Lung (tissue), 12 donors: ENCODE data around the gene CFAP65. TPM values are rescaled to one million over a fixed set of nuclear protein-coding genes. Genes with fewer than 3 reads are reported as not detected.

Experiments
- ATAC-seq: fragments of 200-7000 bp; cut with Tn5 transposase; one replicate; pipeline ENCODE4 v1.9.1; 2020; ENCODE audit warnings: moderate number of reproducible peaks; ENCODE audit not compliant: insufficient read depth, low FRiP score
- DNase-seq, 3 donors: peaks; one replicate each; pipeline ENCODE4 v3.0.0-alpha.2; 2013 to 2017
- H3K27ac ChIP-seq, 2 donors: one replicate each; pipeline ENCODE4 v1.5.1; 2013; ENCODE audit warnings: mild to moderate bottlenecking in 2 of 2, moderate library complexity in 2 of 2, control low read depth in 1 of 2, inconsistent platforms in 1 of 2, low read depth in 1 of 2, low read length in 1 of 2
- H3K27me3 ChIP-seq, 3 donors: one replicate each; pipeline ENCODE4 v1.5.1; 2013; ENCODE audit warnings: low read length in 2 of 3; ENCODE audit not compliant: control insufficient read depth in 3 of 3, insufficient read depth in 3 of 3
- H3K36me3 ChIP-seq, 4 donors: one replicate each; pipeline ENCODE4 v1.5.1; 2013; ENCODE audit warnings: low read length in 4 of 4, mild to moderate bottlenecking in 1 of 4, moderate library complexity in 1 of 4; ENCODE audit not compliant: control insufficient read depth in 4 of 4, insufficient read depth in 4 of 4
- H3K4me1 ChIP-seq, 5 donors: one replicate each; pipeline ENCODE4 v1.5.1; 2013; ENCODE audit warnings: low read length in 5 of 5, mild to moderate bottlenecking in 2 of 5, moderate library complexity in 1 of 5; ENCODE audit not compliant: control insufficient read depth in 5 of 5, insufficient read depth in 5 of 5
- H3K4me3 ChIP-seq: one replicate; pipeline ENCODE4 v1.5.1; 2013; ENCODE audit warnings: mild to moderate bottlenecking, control low read depth, moderate library complexity
- H3K9ac ChIP-seq, 2 donors: one replicate each; pipeline ENCODE4 v1.5.1; 2013; ENCODE audit warnings: low read length in 2 of 2, control low read depth in 1 of 2; ENCODE audit not compliant: insufficient read depth in 1 of 2
- H3K9me3 ChIP-seq, 4 donors: one replicate each; pipeline ENCODE4 v1.5.1; 2013; ENCODE audit warnings: low read length in 3 of 4, mild to moderate bottlenecking in 1 of 4, moderate library complexity in 1 of 4; ENCODE audit not compliant: control insufficient read depth in 4 of 4, insufficient read depth in 3 of 4
- WGBS, 2 donors: extraction: QIAGEN DNeasy Blood & Tissue Kit; methylation state at CpG; one replicate each; pipeline ENCODE4 v1.1.7; 2013; 5-methylcytosine and 5-hydroxymethylcytosine counted together
- polyA plus RNA-seq, 2 donors: library from polyadenylated mRNA; stranded (reverse); fragments of 200-250 nt; gene quantifications; one replicate each; pipeline ENCODE4 v1.2.1, GENCODE V29; 2013
- total RNA-seq, 2 donors: library from RNA; depleted of rRNA in 1 of 2; stranded (reverse); fragments of >200 nt in 1 of 2; gene quantifications; one replicate each; pipeline ENCODE4 v1.2.1, GENCODE V29; 2014 to 2021
- TF ChIP-seq, protein P1 (sequence below): IDR thresholded peaks from 2 replicates; pipeline ENCODE4 v1.5.1; 2012; ENCODE audit warnings: mild to moderate bottlenecking; ENCODE audit errors: control extremely low read depth, extremely low read depth
- donor health status: control.
- donor health status: control.
- donor health status: Bipolar disorder and iron deficiency.
- donor health status: healthy.
- donor health status: DM: yes; HTN: yes; CAD: no.

Gene CFAP65
- total and polyA plus RNA-seq, 4 donors: 3.9 to 16.5 (median 8.1) TPM

GRCh38 chr2:218963601-218964000, 77.7 kb downstream of the CFAP65 start:
- no peaks in the 10 kb centered on the region for H3K36me3 ChIP-seq
- TF ChIP-seq, protein P1, sequence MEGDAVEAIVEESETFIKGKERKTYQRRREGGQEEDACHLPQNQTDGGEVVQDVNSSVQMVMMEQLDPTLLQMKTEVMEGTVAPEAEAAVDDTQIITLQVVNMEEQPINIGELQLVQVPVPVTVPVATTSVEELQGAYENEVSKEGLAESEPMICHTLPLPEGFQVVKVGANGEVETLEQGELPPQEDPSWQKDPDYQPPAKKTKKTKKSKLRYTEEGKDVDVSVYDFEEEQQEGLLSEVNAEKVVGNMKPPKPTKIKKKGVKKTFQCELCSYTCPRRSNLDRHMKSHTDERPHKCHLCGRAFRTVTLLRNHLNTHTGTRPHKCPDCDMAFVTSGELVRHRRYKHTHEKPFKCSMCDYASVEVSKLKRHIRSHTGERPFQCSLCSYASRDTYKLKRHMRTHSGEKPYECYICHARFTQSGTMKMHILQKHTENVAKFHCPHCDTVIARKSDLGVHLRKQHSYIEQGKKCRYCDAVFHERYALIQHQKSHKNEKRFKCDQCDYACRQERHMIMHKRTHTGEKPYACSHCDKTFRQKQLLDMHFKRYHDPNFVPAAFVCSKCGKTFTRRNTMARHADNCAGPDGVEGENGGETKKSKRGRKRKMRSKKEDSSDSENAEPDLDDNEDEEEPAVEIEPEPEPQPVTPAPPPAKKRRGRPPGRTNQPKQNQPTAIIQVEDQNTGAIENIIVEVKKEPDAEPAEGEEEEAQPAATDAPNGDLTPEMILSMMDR: no peak
- no peak for ATAC-seq
- no peak for DNase-seq
- H3K27ac ChIP-seq: no peak overlapping the region
- H3K27me3 ChIP-seq: peaks cover 42 to 51% (median 44%) of the 10 kb centered on the region in 3 donors
- no peak overlapping the region for H3K9ac ChIP-seq
- peaks cover 0 to 14% (median 3%) of the 10 kb centered on the region in 5 donors for H3K4me1 ChIP-seq
- H3K4me3 ChIP-seq: no peak overlapping the region
- 16 to 17% methylated on average over 5 of the region's 5 CpGs for WGBS, 2 donors
- peaks cover 0 to 5% (median 0%) of the 10 kb centered on the region in 4 donors for H3K9me3 ChIP-seq

DNA sequence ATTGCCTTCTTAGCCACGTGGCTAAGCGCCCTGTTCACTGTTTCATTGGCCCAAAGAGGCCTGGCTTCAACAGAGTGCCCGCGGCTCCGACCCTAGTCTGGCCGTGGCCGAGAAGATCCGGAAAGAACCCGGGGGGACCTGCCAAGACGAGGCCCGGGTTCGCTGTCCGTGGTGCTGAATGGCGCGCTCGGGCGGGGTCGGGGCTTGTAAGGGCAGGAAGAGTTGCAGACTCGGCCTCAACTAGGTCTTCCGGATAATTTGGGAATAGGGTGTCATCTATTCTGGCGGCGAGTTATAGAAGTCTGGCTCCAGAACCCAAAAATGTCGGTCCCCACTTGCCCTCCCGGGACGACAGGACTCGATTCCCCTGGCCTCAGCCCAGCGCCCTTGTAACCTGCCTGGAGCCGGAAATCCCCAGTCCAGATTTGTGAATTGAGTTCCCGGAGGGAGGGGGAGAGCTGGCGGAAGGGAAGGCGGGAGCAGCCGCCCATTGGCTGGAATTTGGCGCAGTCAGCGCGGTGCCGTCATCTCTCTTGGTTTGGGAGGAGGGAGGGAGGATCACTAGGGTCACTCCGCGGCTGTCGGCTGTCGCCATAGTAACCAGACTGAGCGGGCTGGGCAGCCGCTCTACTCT, 78.3 kb downstream of the CFAP65 start:
- Histone ChIP-seq H3K9me3 (peaks cover 0 to 7% (median 0%) of the 10 kb centered on the region in 4 donors), H3K4me3 (no peak overlapping the region), H3K9ac (no peak overlapping the region), H3K36me3 (no peaks in the 10 kb centered on the region), H3K27me3 (peaks cover 43 to 57% (median 50%) of the 10 kb centered on the region in 3 donors), H3K4me1 (peaks cover 0 to 14% (median 3%) of the 10 kb centered on the region in 5 donors), H3K27ac (no peak overlapping the region)
- DNase-seq (peak; percentile 75 to 84 (median 83)), ATAC-seq (no peak)
- WGBS, 2 donors: 2 to 4% methylated on average over 40 to 42 of the region's 42 CpGs
- TF ChIP-seq, protein P1: no peak

- H3K9ac ChIP-seq: no peak overlapping the region
- peaks cover 0 to 14% (median 3%) of the 10 kb centered on the region in 5 donors for H3K4me1 ChIP-seq
- ATAC-seq: no peak
- 14 to 15% methylated on average over 34 of the region's 34 CpGs for WGBS, 2 donors
- DNase-seq: no peak
- no peak overlapping the region for H3K27ac ChIP-seq
- peaks cover 43 to 62% (median 50%) of the 10 kb centered on the region in 3 donors for H3K27me3 ChIP-seq
- TF ChIP-seq, protein P1: no peak
- peaks cover 0 to 8% (median 0%) of the 10 kb centered on the region in 4 donors for H3K9me3 ChIP-seq
- no peak overlapping the region for H3K4me3 ChIP-seq
- H3K36me3 ChIP-seq: no peaks in the 10 kb centered on the region
Observed at GRCh38 chr2:218961651-218962570, 79.4 kb downstream of the CFAP65 start.
